ENCODE results near the gene MAP1LC3A. TPM values are rescaled to one million over a fixed set of nuclear protein-coding genes. Genes with fewer than 3 reads are reported as not detected.

MAP1LC3A gene
- polyA plus RNA-seq, 1 donor from 2014 or later: 8.6 TPM

DNA sequence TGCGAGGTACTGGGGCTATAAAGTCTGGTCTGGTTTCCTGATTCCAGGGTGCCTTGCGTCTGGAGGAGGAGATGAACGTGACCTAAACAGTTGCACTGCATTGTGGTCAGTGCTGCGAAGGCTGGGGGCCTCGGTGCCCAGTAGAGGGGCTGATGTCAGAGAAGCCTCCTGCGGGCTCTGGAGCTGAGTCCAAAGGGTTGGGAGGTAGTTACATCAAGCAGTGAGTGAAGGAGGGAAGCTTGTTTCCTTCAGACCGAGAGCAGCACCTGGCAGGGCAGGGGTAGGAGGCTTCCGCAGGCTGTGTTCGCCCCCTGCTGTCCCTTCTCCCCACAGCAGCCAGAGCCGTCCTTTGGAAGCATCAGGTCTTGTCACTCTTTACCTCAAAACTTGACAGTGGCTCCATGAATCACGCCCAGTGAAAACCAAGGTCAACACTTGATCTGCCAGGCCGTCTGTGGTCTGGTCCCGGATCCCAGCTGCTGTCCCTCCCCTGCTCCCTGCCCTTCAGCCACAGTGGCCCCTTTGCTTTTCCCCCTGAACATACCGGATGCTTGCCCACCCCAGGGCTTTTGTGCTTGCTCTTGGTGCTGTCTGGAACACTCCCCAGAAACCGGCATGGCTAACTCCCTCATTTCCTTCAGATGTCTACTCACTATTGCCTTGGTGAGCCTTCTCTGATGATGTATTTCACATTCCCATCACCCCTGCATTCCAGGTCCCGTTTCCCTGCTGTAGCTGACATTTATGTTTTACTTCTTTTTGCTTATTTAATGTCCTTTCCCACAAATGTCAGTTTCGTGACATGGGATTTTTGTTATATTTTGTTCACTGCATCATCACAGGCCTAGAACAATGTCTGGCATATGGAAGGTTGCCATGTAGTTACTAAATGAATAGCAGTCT lies 35.3 kb upstream of the MAP1LC3A start:
- Mint-ChIP-seq H3K4me1 (peaks cover 10 to 33% (median 24%) of the 10 kb centered on the region in 3 donors), H3K27ac (peak overlapping the region in 2 of 3 donors; percentile 65 to 88), H3K27me3 (no peaks in the 10 kb centered on the region), H3K4me3 (peak overlapping the region in 2 of 4 donors; percentile 9 to 55), H3K36me3 (peaks cover 3% of the 10 kb centered on the region), H3K9me3 (no peaks in the 10 kb centered on the region)

DNA sequence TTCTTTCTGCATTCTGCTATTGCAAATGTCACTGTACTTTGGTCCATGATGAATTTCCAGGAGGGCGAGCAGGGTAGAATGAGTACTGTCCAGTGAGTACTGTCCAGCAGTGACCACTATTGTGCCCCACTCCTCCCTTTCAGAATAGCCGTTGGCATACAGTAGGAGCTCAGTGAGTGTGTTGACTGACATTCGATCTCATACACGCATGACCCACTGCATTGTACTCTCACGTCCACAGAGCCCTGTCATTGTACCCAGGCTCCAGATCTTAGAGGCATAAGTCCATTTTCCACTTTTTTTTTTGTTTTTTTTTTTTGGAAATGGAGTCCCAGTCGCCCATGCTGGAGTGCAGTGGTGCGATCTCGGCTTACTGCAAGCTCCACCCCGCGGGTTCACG lies 34.1 kb upstream of the MAP1LC3A start:
- Mint-ChIP-seq H3K4me3 (no peak overlapping the region), H3K27ac (peak overlapping the region in 1 of 3 donors; percentile 48), H3K9me3 (no peaks in the 10 kb centered on the region), H3K4me1 (peaks cover 5 to 26% (median 20%) of the 10 kb centered on the region in 3 donors), H3K36me3 (peaks cover 3% of the 10 kb centered on the region), H3K27me3 (no peaks in the 10 kb centered on the region)

DNA sequence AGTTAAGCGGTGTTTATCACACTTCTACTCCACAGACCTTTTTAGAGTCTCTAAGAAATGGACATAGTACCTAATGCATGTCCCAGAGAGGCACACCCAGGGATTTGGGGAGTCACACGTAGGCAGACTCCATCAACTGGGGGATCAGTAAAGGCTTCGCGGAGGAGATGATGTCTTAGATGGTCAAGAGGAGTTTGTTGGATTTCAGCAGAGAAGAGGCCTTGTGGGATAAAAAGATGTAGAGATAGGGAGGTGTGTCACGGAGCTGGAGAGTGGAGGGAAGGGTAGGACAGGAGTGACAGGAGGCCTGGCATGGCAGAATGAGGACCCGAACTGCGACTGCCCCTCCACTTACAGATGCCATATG lies 33.2 kb upstream of the MAP1LC3A start:
- H3K27ac Mint-ChIP-seq: no peak overlapping the region
- no peaks in the 10 kb centered on the region for H3K27me3 Mint-ChIP-seq
- no peaks in the 10 kb centered on the region for H3K9me3 Mint-ChIP-seq
- peaks cover 5 to 21% (median 20%) of the 10 kb centered on the region in 3 donors for H3K4me1 Mint-ChIP-seq
- no peak overlapping the region for H3K4me3 Mint-ChIP-seq
- H3K36me3 Mint-ChIP-seq: peaks cover 3% of the 10 kb centered on the region

DNA sequence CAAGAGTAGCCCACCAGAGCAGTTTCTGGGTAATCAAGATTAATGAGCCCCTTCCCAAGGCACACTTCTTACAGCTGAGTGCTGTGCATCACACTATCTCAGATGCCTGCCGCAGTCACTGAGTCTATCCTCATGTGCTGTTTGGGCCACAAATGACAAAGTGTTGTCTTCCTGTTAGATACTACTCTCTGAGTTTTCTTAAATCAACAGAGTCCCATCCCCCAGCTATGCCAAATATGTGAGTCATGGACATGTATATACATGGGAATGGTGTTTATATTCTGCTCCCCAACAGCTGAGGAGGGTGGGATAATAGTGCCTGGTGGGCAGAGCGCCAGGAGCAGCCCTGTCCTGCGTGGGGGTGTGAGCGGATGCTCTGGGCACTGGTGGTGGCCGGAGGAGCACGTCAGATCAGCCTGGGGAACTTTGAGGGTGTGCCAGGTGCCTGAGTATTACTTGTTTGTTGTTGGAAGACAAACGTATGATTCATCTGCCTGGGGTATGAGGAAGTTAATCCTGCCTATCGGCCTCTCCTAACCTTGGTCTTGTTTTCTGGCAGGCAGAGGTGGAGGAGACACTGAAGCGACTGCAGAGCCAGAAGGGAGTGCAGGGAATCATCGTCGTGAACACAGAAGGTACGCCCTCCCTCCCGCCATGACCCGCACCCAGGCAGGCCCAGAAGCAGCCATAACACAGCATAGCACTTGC lies 32.7 kb upstream of the MAP1LC3A start:
- peaks cover 3% of the 10 kb centered on the region for H3K36me3 Mint-ChIP-seq
- H3K27me3 Mint-ChIP-seq: no peaks in the 10 kb centered on the region
- H3K4me3 Mint-ChIP-seq: peak overlapping the region in 1 of 4 donors; percentile 29
- peak overlapping the region in 1 of 3 donors; percentile 9 for H3K27ac Mint-ChIP-seq
- no peaks in the 10 kb centered on the region for H3K9me3 Mint-ChIP-seq
- H3K4me1 Mint-ChIP-seq: peaks cover 5 to 20% (median 20%) of the 10 kb centered on the region in 3 donors

DNA sequence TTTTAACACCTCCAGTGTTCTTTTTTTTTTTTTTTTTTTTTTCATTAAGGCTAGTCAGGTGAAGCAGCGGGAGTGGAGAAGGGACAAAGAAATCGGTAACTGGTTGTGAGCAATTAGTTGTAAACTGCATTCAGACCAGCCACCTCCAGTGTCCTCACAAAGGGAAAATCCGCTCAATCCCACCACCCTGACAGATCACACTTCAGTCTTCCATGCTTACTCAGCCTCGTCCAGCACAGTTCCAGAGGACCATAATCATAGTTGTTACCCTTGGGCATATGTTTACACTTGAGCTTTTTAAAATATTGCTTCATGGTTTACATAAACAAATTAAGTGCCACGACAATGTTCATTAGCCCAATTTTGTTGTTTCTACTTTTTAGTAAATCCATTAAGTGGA lies 32.1 kb upstream of the MAP1LC3A start:
- H3K27ac Mint-ChIP-seq: no peak overlapping the region
- H3K4me3 Mint-ChIP-seq: peak overlapping the region in 1 of 4 donors; percentile 29
- no peaks in the 10 kb centered on the region for H3K9me3 Mint-ChIP-seq
- peaks cover 3 to 20% (median 18%) of the 10 kb centered on the region in 3 donors for H3K4me1 Mint-ChIP-seq
- peaks cover 3% of the 10 kb centered on the region for H3K36me3 Mint-ChIP-seq
- no peaks in the 10 kb centered on the region for H3K27me3 Mint-ChIP-seq

DNA sequence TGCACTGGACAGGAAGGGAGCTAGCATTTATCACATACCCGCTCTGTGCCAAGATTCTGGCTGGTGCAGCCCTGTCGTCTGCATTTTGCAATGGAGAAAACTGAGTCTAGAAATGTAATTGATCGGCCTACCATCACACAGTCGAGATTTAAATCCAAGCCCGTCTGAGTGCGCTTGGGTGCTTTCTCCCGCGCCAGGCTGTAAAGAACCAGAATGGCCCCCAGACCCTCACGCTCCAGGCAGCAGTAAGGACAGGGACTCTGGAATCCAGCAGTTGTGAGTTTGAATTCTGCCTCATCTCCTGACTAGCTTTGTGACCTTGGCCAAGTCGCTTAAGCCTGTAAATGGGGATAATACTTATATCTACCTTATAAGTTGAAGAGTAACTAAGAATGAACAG lies 31.5 kb upstream of the MAP1LC3A start:
- H3K4me1 Mint-ChIP-seq: peaks cover 2 to 18% (median 15%) of the 10 kb centered on the region in 3 donors
- H3K9me3 Mint-ChIP-seq: no peaks in the 10 kb centered on the region
- H3K36me3 Mint-ChIP-seq: peaks cover 3% of the 10 kb centered on the region
- H3K4me3 Mint-ChIP-seq: no peak overlapping the region
- no peaks in the 10 kb centered on the region for H3K27me3 Mint-ChIP-seq
- H3K27ac Mint-ChIP-seq: peak overlapping the region in 2 of 3 donors; percentile 7 to 80

DNA sequence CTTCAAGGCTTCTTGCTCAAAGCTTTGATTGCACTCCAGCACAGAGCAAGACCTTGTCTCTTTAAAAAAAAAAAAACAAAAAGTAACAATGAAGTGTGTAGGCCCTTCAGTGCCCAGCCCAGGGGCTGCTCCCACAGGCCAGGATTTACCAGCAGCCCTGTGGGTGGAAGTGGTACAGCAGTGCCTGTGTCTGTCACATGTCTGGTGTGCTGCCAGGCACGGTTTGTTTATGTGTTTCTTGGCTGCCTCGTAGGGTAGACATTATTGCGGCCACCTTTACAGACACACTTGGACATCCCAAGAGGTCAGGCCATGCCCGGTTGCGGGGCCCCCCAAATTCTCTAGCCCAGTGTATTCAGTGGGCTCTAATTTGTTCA lies 29.6 kb upstream of the MAP1LC3A start:
- no peaks in the 10 kb centered on the region for H3K27me3 Mint-ChIP-seq
- H3K4me3 Mint-ChIP-seq: no peak overlapping the region
- no peaks in the 10 kb centered on the region for H3K9me3 Mint-ChIP-seq
- H3K4me1 Mint-ChIP-seq: peaks cover 0 to 4% (median 2%) of the 10 kb centered on the region in 3 donors
- no peak overlapping the region for H3K27ac Mint-ChIP-seq
- H3K36me3 Mint-ChIP-seq: peaks cover 3% of the 10 kb centered on the region

DNA sequence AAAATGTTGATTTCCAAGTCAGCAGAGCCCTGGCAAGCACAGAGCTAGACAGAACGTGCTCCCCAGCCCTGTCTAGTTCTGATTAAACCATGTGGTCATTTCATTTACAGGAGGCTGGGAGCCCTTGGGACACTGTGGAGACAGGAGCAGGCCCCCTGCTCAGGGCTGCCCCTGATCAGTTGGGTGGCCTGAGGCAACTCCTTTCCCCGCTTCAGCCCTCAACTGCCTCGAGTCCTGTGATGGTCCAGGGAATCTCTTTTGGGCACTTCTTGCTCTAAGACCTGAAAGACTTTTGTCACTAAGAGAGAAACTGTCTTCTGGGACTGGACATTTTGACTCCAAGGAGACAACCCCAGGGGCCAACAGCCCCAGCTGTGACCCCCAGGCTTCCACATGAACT lies 28.8 kb upstream of the MAP1LC3A start:
- Mint-ChIP-seq H3K36me3 (peaks cover 3% of the 10 kb centered on the region), H3K4me1 (peaks cover 0 to 2% (median 0%) of the 10 kb centered on the region in 3 donors), H3K4me3 (no peak overlapping the region), H3K27ac (no peak overlapping the region), H3K27me3 (no peaks in the 10 kb centered on the region), H3K9me3 (no peaks in the 10 kb centered on the region)

DNA sequence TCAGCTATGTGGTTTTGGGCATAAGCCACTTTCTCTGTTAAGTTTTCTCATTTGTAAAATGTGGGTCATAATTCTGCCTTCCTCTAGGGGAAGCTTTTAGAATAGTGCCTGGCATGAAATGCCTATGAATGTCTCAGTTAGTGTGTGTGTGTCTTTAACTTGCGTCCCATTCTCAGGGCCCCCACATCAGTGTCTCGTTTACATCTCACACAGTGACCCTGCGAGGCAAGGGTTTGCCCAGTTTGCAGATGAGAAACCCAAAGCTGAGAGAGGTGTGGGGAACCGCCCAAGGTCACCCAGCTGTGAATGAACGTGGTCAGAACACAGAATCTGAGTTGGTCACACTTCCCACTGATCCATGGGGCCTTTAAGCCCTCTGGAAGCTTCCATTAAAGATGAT lies 28.2 kb upstream of the MAP1LC3A start:
- Mint-ChIP-seq H3K4me1 (peaks cover 0 to 2% (median 0%) of the 10 kb centered on the region in 3 donors), H3K27me3 (no peaks in the 10 kb centered on the region), H3K4me3 (no peak overlapping the region), H3K9me3 (no peaks in the 10 kb centered on the region), H3K27ac (peak overlapping the region in 1 of 3 donors; percentile 19), H3K36me3 (peaks cover 3% of the 10 kb centered on the region)

DNA sequence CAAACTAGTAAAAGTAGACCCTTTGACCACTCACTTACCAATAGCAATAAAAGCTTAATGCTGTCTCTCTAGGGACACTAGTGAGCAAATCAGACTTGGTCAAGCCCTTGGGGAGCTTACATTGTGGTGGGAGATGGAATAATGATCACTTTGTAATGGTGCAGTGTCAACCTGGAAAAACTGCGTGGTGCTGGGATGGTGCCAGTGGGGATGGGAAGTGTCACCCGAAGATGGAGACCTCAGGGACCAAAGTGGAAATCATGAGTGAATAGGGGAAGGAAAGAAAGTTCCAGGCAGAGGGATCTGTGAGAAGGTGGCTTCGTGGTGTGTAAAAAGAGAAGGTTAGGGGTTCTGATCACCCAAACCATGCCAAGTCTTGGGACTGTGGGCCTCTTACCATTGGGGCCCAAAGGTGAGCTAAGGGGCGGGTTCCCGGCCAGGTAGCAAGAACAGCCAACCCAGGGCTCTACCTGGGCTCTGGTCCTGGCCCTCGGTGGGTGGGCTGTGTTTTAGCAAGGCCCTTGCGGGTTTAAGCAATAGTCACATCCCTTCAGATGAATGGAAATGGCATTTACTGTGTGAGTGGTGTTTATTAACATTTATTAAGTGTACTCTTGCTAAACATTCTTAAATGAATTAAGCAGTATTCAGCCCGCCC lies 26.8 kb upstream of the MAP1LC3A start:
- no peaks in the 10 kb centered on the region for H3K27me3 Mint-ChIP-seq
- H3K36me3 Mint-ChIP-seq: peaks cover 3% of the 10 kb centered on the region
- H3K4me3 Mint-ChIP-seq: no peak overlapping the region
- H3K27ac Mint-ChIP-seq: peak overlapping the region in 2 of 3 donors; percentile 13 to 50
- peaks cover 0 to 2% (median 0%) of the 10 kb centered on the region in 3 donors for H3K4me1 Mint-ChIP-seq
- no peaks in the 10 kb centered on the region for H3K9me3 Mint-ChIP-seq

DNA sequence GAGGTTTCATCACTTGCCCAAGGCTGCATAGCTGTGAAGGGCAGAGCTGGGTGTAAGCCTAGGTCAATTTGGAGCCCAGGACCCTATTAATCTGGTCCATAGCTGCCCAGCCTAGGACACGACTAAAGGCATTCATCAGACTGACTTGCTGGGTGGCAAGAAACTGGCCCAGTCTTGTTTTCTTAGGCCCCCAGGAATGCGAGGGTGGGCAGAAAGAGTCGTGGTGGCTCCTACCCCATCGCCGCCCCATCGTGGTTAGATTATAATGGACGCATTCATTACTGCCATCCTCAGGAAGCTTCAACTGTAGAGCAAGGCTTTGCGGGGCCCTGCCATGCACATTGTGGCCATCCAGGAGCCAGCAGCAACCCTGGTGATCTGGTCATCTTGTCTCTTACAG lies 26.2 kb upstream of the MAP1LC3A start:
- Mint-ChIP-seq H3K9me3 (no peaks in the 10 kb centered on the region), H3K4me1 (peaks cover 0 to 2% (median 0%) of the 10 kb centered on the region in 3 donors), H3K36me3 (peaks cover 3% of the 10 kb centered on the region), H3K27ac (no peak overlapping the region), H3K27me3 (no peaks in the 10 kb centered on the region), H3K4me3 (no peak overlapping the region)

DNA sequence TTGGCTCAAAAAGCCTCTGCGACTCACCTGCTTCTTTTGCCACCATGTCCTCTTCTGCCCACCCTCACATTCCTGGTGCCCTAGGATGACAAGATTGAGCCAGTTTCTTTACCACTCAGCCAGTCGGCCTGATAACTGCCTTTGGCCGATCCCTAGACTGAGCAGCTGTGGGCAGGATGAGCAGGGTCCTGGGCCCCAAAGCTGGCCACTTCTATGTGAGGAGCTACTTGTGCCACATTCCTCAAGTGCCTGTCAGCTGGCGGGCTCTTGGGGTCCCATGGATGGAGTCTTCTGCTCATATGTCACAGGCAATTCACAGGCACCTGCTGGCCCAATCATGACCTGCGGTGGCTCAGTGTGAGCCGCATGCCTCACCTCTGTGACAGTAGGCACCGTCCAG lies 25.8 kb upstream of the MAP1LC3A start:
- Mint-ChIP-seq H3K9me3 (no peaks in the 10 kb centered on the region), H3K27me3 (no peaks in the 10 kb centered on the region), H3K4me1 (peaks cover 0 to 2% (median 0%) of the 10 kb centered on the region in 3 donors), H3K4me3 (no peak overlapping the region), H3K27ac (peak overlapping the region in 1 of 3 donors; percentile 71), H3K36me3 (peaks cover 3% of the 10 kb centered on the region)

DNA sequence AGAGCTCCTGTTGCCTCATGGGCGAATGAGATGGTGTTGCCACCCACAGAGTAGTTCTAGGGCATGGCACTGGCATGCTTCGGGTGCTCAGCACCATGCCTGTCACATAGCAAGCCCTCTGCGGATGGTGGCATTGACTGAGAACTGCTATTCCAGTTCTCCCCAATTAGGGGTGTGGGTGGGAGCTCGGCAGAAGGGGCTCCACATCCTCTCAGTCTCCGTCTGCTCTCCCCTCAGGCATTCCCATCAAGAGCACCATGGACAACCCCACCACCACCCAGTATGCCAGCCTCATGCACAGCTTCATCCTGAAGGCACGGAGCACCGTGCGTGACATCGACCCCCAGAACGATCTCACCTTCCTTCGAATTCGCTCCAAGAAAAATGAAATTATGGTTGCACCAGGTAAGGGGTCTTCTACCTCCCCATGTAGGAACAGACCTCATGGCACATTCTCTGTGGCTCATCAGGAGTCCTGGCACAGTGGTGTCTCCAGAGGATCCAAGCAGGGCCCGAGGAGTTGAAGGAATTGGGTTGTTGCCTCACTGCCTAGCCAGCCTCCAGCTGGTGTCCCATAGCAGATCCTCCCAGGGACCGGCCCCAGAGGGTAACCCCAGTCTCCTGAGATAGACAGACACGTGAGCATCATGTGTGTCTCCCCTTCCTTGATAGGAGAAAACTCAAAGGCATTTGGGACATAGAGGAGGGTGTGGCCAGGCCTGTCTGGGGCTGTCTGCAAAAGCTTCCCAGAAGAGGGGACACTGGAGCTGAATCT lies 23.9 kb upstream of the MAP1LC3A start:
- H3K4me1 Mint-ChIP-seq: peaks cover 2 to 5% (median 2%) of the 10 kb centered on the region in 3 donors
- H3K36me3 Mint-ChIP-seq: peaks cover 3% of the 10 kb centered on the region
- H3K9me3 Mint-ChIP-seq: no peaks in the 10 kb centered on the region
- no peak overlapping the region for H3K27ac Mint-ChIP-seq
- H3K4me3 Mint-ChIP-seq: peak overlapping the region in 1 of 4 donors; percentile 39
- no peaks in the 10 kb centered on the region for H3K27me3 Mint-ChIP-seq

DNA sequence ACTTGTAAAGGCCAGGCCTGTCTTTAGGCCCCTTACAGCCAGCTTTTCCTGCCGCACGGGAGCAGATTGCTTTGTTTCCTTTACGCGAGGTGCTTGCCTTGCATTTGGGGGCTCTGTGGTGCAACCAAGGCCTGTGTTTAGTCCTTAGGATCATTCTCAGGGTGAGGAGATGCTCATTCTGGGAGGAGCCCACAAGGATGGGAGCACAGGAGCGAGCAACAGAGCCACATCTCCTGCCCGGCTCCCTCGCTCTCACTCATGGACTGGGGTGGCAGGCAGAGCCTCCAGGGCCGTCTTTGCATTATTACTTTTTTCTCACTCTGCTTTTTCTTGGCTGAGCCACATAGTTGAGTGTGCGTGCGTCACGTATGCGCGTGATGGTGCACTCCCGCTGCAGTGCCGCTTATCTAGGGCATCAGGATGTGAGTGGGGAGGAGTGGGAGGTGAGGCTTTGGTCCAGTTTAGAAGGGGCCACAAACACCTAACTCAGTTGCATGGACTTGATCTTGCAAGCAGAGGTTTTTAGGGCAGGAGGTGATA lies 23.1 kb upstream of the MAP1LC3A start:
- H3K27ac Mint-ChIP-seq: no peak overlapping the region
- H3K4me3 Mint-ChIP-seq: no peak overlapping the region
- H3K4me1 Mint-ChIP-seq: peaks cover 2 to 5% (median 3%) of the 10 kb centered on the region in 3 donors
- no peaks in the 10 kb centered on the region for H3K27me3 Mint-ChIP-seq
- peaks cover 5% of the 10 kb centered on the region for H3K36me3 Mint-ChIP-seq
- H3K9me3 Mint-ChIP-seq: no peaks in the 10 kb centered on the region
